GM11168 (cell line): ENCODE data around the gene RPGR.

Source experiments
- in situ Hi-C: fragments of 300-500 bp; cut with MboI; formaldehyde crosslinking; loops from one replicate; pipeline ENCODE4 v1.12.0; 2022; ENCODE audit warnings: low sequenced_read_pairs; ENCODE audit not compliant: unreplicated experiment

Gene RPGR, protein sequence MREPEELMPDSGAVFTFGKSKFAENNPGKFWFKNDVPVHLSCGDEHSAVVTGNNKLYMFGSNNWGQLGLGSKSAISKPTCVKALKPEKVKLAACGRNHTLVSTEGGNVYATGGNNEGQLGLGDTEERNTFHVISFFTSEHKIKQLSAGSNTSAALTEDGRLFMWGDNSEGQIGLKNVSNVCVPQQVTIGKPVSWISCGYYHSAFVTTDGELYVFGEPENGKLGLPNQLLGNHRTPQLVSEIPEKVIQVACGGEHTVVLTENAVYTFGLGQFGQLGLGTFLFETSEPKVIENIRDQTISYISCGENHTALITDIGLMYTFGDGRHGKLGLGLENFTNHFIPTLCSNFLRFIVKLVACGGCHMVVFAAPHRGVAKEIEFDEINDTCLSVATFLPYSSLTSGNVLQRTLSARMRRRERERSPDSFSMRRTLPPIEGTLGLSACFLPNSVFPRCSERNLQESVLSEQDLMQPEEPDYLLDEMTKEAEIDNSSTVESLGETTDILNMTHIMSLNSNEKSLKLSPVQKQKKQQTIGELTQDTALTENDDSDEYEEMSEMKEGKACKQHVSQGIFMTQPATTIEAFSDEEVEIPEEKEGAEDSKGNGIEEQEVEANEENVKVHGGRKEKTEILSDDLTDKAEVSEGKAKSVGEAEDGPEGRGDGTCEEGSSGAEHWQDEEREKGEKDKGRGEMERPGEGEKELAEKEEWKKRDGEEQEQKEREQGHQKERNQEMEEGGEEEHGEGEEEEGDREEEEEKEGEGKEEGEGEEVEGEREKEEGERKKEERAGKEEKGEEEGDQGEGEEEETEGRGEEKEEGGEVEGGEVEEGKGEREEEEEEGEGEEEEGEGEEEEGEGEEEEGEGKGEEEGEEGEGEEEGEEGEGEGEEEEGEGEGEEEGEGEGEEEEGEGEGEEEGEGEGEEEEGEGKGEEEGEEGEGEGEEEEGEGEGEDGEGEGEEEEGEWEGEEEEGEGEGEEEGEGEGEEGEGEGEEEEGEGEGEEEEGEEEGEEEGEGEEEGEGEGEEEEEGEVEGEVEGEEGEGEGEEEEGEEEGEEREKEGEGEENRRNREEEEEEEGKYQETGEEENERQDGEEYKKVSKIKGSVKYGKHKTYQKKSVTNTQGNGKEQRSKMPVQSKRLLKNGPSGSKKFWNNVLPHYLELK

DNA sequence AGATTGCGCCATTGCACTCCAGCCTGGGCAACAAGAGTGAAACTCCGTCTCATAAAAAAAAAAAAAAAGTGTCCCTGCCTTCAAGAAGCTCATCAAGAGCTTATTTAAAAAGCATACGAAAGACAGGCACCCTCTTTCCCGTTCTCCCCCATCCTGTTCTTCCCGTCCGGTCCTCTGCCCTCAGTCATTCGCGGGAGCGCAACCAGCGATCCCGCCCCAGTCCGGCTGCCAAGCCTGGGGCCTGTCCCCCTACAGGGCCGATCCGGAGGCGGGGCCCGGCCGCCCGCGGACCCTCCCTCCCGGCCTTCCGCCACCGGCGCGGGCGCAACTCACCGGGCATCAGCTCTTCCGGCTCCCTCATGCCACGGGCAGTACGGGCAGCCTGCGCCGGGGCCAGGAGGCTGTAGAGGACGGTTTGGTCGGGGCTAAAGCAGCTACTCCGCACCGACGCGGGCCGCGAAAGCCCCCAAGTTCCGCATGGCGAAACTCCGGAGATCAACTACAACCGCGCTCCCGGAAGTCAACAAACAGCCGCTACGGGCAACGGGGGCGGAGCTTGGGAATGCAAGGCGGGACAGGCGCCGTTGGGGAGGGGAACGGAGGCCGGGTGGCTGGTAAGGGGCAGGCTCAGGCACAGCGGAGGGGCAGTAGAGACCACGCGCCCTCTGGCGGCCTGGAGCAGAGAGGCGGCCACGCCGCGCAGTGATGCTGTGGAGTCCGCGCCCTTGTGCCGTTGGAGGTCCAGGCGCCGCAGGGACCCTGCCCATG is at the start of gene RPGR:
RPGR (minus strand) TSS at position 503 of the 768 bp plus-strand sequence; CDS start at position 361, 142 bp downstream.
- in situ Hi-C loops: no loop called here

DNA sequence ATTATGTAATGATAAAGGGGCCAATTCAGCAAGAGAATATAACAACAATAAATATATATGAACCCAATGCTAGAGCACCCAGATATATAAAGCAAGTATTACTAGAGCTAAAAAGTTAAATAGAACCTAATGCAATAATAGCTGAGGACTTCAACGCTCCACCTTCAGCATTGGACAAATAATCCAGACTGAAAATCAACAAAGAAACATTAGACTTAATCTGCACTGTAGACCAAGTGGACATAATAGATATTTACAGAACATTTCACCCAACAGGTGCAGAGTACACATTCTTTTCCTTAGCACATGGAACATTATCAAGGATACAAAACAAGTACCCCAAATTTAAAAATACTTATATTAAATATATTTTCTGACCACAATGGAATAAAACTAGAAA is 49.4 kb upstream of the RPGR start:
- in situ Hi-C loops: no loop called here

DNA sequence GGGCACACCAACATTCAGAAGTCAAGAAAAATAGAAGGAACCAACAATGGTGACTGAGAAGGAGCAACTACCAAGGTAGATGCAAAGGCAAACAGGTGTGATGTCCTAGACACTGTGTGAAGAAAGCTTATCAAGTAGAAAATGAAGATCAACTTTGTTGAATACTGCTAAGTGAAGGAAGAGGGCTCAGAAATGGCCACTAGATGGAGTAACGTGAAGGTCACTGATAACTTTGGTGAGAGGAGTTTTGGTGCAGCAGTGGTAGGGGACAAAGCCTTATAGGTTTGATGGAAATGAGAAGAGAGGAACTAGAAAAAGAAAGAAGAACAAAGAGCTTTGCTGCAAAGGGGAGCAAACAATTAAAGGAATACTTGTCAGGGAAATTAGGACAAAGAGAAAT is 48.6 kb upstream of the RPGR start:
- in situ Hi-C loops: no loop called here

DNA sequence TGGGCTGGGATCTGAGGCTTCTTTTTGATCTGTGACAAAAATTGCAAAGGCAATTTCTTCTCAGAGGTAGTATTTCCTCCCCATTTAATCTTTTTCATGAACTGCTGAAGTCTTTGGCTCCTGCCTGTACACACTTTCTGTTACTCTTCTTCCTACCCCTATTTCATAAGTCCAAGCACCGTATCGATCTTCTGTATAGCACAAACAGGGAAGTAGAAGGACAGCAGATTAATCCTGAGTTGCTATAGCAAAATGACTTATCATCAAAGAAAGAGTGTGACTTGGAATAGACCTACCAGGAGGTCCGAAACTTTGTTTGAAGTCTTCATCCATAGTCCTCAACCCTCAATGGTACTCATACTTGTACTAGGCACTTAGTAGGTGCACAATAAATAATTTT is 47.1 kb upstream of the RPGR start:
- in situ Hi-C loops: no loop called here

DNA sequence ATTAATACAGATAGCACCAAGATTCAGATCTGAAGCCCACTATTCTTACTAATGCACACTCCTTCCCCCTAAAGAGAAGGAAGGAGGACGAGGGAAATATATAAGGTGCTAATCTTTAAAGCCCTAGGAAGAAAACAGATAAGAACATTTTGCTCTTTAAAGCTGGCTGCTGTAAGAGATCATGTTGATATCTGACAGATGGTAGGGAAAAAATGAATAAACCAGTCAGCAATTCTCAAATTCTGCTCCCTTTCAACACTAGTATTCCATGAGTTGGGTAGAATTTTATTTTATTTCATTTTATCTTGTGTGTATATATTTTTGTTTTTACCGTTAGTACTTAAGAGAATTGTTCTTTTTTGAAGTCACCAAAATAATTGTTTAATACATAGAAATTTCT is 44.3 kb upstream of the RPGR start:
- in situ Hi-C loops: no loop called here

DNA sequence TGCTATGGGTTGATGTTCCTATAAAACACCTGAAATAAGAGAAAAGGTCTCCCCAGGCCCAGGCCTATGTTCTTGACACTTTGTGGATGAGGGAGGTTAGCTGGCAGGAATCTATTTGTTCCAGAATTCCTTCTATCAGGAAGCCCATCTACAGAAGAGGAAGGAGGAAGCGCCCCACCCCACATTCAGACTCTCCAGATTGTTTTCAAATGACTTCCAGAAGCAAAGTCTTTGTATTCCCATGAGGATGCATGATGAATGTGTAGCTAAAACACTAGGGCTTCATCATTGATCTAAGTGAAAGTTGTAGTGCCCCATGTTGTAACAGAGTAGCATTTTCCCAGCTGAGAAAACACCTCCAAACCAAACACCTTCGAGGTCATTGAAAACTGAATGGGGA is 41.5 kb upstream of the RPGR start:
- in situ Hi-C loops: no loop called here

DNA sequence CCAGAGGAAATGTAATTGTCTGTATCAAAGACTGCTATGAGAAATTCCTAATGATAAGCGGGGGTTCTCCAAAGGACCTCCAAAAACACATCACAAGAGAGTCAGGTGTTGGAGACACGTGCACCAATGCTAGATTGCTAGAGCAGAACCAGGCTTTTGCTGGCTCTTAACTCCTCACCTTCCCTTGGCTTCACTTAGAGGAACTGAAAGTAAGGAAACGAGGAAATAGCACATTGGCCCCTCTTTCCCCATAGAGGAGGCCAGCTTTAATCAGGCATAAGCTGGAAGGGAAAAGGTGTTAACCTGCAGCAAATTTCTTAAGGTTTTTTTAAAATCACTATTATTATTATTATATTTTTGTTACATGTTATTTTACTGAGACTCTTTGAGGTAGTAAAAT is 38.6 kb upstream of the RPGR start:
- in situ Hi-C loops: no loop called here

DNA sequence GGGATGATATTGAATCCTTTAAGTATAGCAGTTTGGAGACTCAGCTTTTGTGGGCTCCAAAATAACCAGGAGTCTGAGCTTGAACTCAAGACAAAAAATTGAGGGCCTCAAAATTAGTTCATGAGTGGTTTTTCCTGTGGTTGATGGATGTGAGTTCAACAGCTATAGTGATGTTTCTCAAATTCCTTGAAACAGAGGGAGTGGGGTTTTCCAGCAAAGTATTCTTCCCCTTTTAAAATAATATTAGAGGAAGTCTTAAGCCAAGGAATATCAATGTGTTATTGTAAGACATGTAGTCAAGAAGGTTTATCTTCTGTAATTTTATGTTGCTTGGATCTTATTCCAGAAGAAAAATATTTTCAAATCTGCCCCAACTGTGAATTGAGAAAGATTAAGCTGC is 35.7 kb upstream of the RPGR start:
- in situ Hi-C loops: no loop called here

DNA sequence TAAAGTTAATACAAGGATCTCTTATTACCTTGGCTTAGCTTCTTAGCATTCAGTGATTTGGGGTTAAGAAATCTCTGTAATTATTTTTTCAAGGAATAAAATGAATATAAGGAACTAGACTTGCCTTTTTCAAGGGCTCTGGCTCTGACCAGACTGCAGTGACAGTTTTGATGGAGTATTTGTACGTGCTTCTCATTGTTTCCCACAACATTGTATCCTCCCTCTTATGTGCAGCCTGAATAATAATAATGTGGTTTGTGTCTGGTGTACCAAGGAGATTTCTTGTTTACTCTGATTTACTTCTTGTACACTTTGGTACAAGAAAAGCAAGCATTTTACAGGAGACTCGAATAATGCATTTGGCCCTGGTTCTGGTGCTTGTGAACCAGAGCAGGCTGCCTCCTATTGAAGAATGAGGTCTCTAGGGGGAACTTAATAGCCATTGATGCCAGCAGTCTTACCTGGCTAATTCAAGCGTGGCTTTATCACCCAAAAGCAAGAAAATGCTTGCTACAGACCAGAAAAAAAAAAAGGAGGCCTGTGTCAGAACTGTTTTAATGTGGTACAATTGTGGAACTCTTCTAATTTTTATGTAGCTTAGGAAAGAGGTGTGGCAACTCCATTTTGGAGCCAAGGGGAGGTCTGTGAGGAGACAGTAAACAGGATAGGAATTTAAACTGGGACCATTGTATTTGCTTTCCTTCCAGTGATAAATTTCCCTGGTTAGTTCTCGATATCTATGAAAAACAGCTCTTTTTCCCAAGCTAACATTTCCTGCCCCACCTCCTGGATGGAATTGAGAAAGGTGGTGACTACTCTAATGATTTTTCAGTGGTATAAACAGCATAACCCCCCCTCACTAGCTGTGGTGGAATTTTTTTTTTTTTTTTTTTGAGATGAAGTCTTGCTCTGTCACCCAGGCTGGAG is 30.7 kb upstream of the RPGR start:
- in situ Hi-C loops: no loop called here

DNA sequence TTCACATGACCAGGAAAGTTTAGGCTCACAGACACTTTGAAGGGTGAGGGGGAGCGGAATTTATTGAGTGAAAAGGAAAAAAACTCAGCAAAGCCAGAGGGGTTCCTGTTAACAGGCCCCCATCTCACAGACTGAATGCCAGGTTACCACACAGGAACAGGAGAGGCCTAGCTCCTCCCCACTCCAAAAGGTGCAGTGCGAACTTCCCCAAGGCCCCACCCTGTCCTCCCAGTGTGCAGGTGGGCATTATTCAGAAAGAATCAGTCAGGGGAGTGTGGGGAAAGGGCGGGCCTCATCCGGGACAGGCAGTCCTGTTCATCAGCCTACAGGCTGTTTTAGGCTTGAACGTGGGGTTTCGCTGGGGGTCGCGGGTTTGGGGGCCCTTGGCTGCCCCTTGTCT is 29.1 kb upstream of the RPGR start:
- in situ Hi-C loops: no loop called here

DNA sequence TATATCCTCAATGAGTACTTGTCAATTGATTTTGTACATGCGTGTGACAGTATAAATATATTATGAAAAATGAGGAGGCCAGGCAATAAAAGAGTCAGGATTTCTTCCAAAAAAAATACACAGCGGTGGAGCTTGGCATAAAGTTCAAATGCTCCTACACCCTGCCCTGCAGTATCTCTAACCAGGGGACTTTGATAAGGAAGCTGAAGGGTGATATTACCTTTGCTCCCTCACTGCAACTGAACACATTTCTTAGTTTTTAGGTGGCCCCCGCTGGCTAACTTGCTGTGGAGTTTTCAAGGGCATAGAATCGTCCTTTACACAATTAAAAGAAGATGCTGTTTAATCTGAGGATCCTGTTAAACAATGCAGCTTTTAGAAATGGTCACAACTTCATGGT is 25.1 kb upstream of the RPGR start, which contains the start of gene OTC:
OTC (plus strand) TSS at position 243 of the 400 bp plus-strand sequence; CDS start at position 336, 93 bp downstream.
- in situ Hi-C loops: no loop called here

DNA sequence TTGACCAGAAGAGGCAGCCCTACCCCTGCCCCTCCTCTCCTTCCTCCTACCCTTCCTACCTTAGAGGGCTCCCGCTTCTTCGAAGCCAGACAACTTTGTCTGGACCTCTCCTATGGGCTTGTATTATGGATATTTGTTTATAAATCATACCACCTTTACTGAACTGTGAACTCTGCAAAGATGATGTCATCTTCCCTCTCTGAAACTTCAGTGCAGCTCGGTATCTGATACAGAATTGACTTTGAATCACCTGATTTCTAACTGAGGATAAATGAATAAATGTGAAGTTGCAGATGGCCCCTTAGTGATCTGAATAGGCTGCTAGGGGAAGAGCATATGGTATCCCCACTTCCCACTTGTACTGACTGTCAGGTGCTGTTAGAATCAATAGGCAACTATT is 24.0 kb upstream of the RPGR start:
- in situ Hi-C loops: no loop called here

DNA sequence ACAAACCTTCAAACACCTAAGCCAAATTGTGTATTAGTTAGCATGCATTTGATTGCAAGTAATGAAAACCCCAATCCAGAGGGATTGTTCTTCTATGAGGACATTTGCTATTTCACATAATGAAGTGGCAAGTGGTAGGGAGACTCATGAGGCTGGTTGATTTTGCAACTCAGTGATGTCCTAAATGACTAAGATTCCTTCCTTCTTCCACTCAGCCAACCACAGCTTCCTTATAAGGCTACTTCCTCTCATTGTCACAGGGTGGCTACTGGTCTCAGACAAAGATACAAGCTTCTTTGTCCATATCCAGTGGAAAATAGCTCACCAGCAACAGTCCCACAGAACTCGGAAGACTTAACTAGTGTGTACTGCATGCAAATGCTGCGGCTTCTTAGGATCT is 19.8 kb upstream of the RPGR start:
- in situ Hi-C loops: no loop called here

DNA sequence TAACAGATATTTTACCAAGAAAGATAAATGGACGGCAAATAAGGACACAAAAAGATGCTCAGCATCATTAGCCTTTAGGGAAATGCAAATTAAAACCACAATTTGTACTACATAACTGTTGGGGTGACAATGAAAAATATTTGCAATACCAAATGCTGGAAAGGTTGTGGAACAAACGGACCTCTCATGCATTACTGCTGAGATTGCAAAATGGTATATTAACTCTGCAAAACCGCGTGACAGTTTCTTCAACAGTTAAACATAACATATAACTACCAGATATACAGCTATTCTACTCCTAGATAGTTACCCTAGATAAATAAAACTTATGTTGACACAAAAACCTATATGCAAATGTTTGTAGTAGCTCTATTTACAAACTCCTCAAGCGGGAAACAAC is 18.8 kb upstream of the RPGR start:
- in situ Hi-C loops: no loop called here

DNA sequence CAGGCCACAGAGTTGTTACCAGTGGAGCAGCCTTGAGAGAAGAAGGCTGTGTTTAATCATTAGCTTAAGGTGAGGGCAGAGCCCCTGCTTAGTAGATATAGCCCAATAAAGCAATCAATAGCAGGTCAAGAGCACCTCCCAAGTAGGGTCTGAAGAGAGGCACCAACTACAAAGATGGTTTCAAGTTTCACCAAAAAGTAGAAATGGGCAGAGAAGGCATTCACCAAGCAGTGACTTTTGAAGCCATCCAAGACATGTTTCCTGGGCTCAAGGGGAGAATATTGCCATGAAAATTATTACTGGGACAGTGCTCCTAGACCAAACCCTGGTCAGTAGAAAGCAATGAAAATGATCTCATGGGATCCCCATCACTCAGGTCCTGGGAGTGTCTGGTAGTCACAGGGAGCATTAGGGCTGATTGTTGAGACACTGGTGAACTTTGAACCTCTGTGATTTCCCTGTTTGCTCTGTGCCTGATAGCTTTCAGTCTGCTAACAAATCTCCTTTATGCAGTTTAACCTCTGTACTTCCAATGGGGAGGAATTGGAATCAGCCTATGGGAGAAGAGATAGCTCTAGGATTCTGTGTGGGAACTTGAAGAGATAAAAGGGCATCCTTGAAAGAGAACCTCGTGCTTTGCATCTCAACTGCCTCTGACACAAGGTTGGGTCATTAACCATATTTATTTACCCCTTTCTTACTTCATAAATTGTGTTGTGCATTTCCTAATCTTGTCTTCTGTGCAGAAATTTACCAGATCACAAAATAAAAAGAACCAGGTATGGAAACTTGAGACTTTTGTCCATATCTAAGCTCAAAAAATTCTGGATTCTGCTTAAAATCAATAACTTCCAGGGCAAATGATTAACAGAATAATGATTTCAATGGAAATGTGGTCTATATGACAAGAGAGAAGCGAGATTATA is 15.8 kb upstream of the RPGR start:
- in situ Hi-C loops: no loop called here

DNA sequence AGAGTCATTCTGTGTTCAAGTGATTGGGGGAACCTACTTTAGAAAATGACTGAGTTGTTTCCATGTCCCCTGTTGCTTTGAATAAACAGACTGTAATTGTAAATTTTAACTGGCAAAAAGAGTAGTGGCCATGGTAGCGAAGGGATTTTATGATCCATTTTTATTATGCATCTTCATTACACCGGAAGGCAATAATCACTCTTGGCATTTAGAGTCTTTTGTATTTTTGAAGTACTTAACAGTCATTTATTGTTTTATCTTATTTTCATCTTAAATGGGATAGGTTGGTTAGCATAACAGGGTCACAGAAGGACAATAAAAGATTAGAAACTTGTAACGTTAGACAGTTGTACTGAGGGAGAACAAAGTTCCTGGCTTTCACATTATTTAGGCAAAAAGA is 14.1 kb upstream of the RPGR start:
- in situ Hi-C loops: no loop called here

DNA sequence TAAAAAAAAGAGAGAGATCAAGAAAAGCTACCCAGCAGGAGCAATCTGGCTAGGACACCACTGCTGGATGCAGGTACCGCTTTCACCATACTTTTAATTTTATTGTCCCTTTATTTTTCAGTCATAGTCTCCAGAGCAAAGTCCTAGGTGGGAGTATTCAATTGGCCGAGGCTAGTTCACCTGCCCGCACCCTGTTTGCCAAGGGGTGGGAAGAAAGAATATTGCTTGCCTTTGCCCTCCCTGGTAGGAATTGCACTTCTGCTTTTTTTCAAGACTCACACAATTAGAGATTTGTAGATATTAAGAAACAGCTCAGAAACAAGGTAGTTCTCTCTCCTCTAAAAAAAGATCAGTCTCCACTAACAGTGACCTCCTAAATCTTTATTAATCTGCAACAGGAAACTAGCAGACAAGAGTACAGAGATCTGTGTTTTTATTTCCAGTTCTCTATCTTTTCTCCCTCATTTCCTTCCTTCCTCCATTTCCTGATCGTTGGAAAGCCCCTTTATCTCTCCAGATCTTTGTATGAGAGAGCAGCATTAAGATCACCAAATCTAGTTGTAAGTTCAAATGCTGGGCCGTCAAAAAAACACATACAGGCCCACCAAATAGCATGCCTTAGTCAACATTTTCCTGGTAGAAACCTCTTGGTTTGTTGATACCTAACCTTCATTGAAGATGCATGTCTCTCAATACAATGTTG is 9.4 kb upstream of the RPGR start:
- in situ Hi-C loops: no loop called here
